HG03342 (cell line): ENCODE results near the gene NBPF10.
"Not testable (repeated sequence)": the region's sequence is repeated elsewhere in the genome, so short reads cannot be mapped to it uniquely, and the experiment has no call there.

ENCODE experiments used
- ATAC-seq: cut with Tn5 transposase; IDR thresholded peaks from one replicate; pipeline ENCODE4 v1.9.1; 2021; ENCODE audit warnings: mild to moderate bottlenecking, moderate library complexity; ENCODE audit not compliant: unreplicated experiment

Gene NBPF10

GRCh38 chr1:146144465-146144864, at the start of gene NBPF10:
NBPF10 (minus strand) TSS chr1:146144804; CDS start chr1:146144769, 35 bp downstream.
- ATAC-seq, result not testable (repeated sequence)

- not testable (repeated sequence) for ATAC-seq
Observed at GRCh38 chr1:146174531-146174930, 29.9 kb upstream of the NBPF10 start.

GRCh38 chr1:146167740-146168139, 23.1 kb upstream of the NBPF10 start:
- ATAC-seq, result not testable (repeated sequence)

GRCh38 chr1:146167273-146167672, 22.7 kb upstream of the NBPF10 start:
- not testable (repeated sequence) for ATAC-seq
